ENCODE data around the gene MALSU1. TPM values are rescaled to one million over a fixed set of nuclear protein-coding genes. Genes with fewer than 3 reads are reported as not detected.

The MALSU1 gene
- total RNA-seq, 4 donors from 2014 or later, result 43.0 to 86.7 (median 63.3) TPM

- peaks cover 0 to 37% (median 5%) of the 10 kb centered on the region in 3 donors for H3K4me1 ChIP-seq
- peak; percentile 28 for TF ChIP-seq POLR2AphosphoS5 (IDR thresholded peaks at IDR 0.05)
- TF ChIP-seq CTCF (IDR thresholded peaks at IDR 0.05), result no peak
- peak; percentile 59 for ATAC-seq
- H3K9me3 ChIP-seq, result no peaks in the 10 kb centered on the region
- 8 to 11% methylated on average over 5 of the region's 5 CpGs for WGBS, 2 donors (ENCODE audit: low coverage in 1 of 2)
- H3K27me3 ChIP-seq, result no peaks in the 10 kb centered on the region
- H3K27ac ChIP-seq, result peak overlapping the region in 3 of 4 donors; percentile 12 to 47 (median 44)
- no peak overlapping the region for H3K4me3 ChIP-seq
- no peaks in the 10 kb centered on the region for H3K36me3 ChIP-seq
Observed at GRCh38 chr7:23334482-23335056, 35.4 kb downstream of the MALSU1 start.

- Histone ChIP-seq H3K9me3 (no peaks in the 10 kb centered on the region), H3K36me3 (no peaks in the 10 kb centered on the region), H3K27me3 (no peaks in the 10 kb centered on the region), H3K4me1 (peaks cover 0 to 37% (median 5%) of the 10 kb centered on the region in 3 donors), H3K27ac (no peak overlapping the region), H3K4me3 (no peak overlapping the region)
- TF ChIP-seq EP300 (IDR thresholded peaks at IDR 0.05) (no peak), POLR2AphosphoS5 (IDR thresholded peaks at IDR 0.05) (no peak), CTCF (IDR thresholded peaks at IDR 0.05) (no peak), POLR2A (IDR thresholded peaks at IDR 0.05) (no peak)
- WGBS, 2 donors (ENCODE audit: low coverage in 1 of 2), result 66% methylated on average over 2 of the region's 2 CpGs
- no peak for ATAC-seq
Observed at GRCh38 chr7:23335136-23335535, 36.0 kb downstream of the MALSU1 start.

GRCh38 chr7:23335621-23336020, 36.5 kb downstream of the MALSU1 start:
- Histone ChIP-seq H3K27ac (no peak overlapping the region), H3K36me3 (no peaks in the 10 kb centered on the region), H3K4me3 (no peak overlapping the region), H3K27me3 (no peaks in the 10 kb centered on the region), H3K4me1 (peaks cover 0 to 37% (median 5%) of the 10 kb centered on the region in 3 donors), H3K9me3 (no peaks in the 10 kb centered on the region)
- no peak for ATAC-seq
- TF ChIP-seq POLR2A (IDR thresholded peaks at IDR 0.05) (no peak), POLR2AphosphoS5 (IDR thresholded peaks at IDR 0.05) (no peak), EP300 (IDR thresholded peaks at IDR 0.05) (no peak), CTCF (IDR thresholded peaks at IDR 0.05) (no peak)
- WGBS, 2 donors (ENCODE audit: low coverage in 1 of 2), result 24 to 83% methylated on average over 2 to 6 of the region's 6 CpGs

- no peaks in the 10 kb centered on the region for H3K27me3 ChIP-seq
- no peak for ATAC-seq
- TF ChIP-seq EP300 (IDR thresholded peaks at IDR 0.05) (no peak), CTCF (IDR thresholded peaks at IDR 0.05) (no peak), POLR2A (IDR thresholded peaks at IDR 0.05) (no peak), POLR2AphosphoS5 (IDR thresholded peaks at IDR 0.05) (no peak)
- no peaks in the 10 kb centered on the region for H3K9me3 ChIP-seq
- no peaks in the 10 kb centered on the region for H3K36me3 ChIP-seq
- peaks cover 0 to 37% (median 5%) of the 10 kb centered on the region in 3 donors for H3K4me1 ChIP-seq
- H3K4me3 ChIP-seq, result no peak overlapping the region
- 83 to 89% methylated on average over 3 of the region's 3 CpGs for WGBS, 2 donors (ENCODE audit: low coverage in 1 of 2)
- H3K27ac ChIP-seq, result no peak overlapping the region
Observed at GRCh38 chr7:23336086-23336485, 36.9 kb downstream of the MALSU1 start.

GRCh38 chr7:23336799-23337283, 37.7 kb downstream of the MALSU1 start:
- ATAC-seq, result no peak
- TF ChIP-seq CTCF (IDR thresholded peaks at IDR 0.05) (no peak), POLR2AphosphoS5 (IDR thresholded peaks at IDR 0.05) (no peak), POLR2A (IDR thresholded peaks at IDR 0.05) (no peak), EP300 (IDR thresholded peaks at IDR 0.05) (no peak)
- Histone ChIP-seq H3K9me3 (no peaks in the 10 kb centered on the region), H3K27me3 (no peaks in the 10 kb centered on the region), H3K36me3 (no peaks in the 10 kb centered on the region), H3K4me1 (peaks cover 0 to 37% (median 5%) of the 10 kb centered on the region in 3 donors), H3K27ac (no peak overlapping the region), H3K4me3 (no peak overlapping the region)
- WGBS, 2 donors (ENCODE audit: low coverage in 1 of 2), result 45 to 78% methylated on average over 1 to 4 of the region's 6 CpGs

All from gastroesophageal sphincter (tissue), 4 donors.